HCT116 (cell line): Measurements from ENCODE around the gene FSD1. TPM values are rescaled to one million over a fixed set of nuclear protein-coding genes. Genes with fewer than 3 reads are reported as not detected.

ENCODE experiments used
- ATAC-seq: fragments of 200-7000 bp; cut with Tn5 transposase; 2 replicates; pipeline ENCODE4 v1.9.1; 2020; ENCODE audit warnings: mild to moderate bottlenecking, moderate library complexity
- BruUV-seq: library from RNA; stranded (reverse); fragments of 400-500 nt; replicated peaks from 2 replicates; lab custom pipeline; 2021; lab: Mats Ljungman, UMichigan
- CTCF ChIA-PET: fragments of 300-600 bp; sonication (Branson Sonifier 250); formaldehyde crosslinking; loops from one replicate; lab custom pipeline; 2021; ENCODE audit warnings: antibody characterized with exemption; lab: Charles Lee
- POLR2A ChIA-PET: fragments of 300-600, 350-600 bp; sonication (Branson Sonifier 250); formaldehyde crosslinking; loops from one replicate; lab custom pipeline; 2021; ENCODE audit warnings: antibody characterized with exemption; lab: Charles Lee
- RAD21 ChIA-PET, 2 experiments: fragments of 300-600 bp; sonication (Branson Sonifier 250); formaldehyde crosslinking; loops; one replicate each; lab custom pipeline; 2023; ENCODE audit warnings: low total read pairs in 2 of 2; ENCODE audit not compliant: uncharacterized antibody in 2 of 2, unreplicated experiment in 2 of 2, low non-redundant PET in 1 of 2; lab: Charles Lee
- DNase-seq: peaks from one replicate; pipeline ENCODE4 v3.0.0-alpha.2; 2010; ENCODE audit warnings: low read depth, low spot score
- H2AFZ ChIP-seq: fragments of 200-600 bp; shearing (Covaris generic), sonication (generic); 2 replicates; pipeline ENCODE4 v1.6.1; 2017; ENCODE audit warnings: low read depth, mixed run types, mixed read lengths, antibody characterized with exemption, low read length; ENCODE audit not compliant: poor library complexity, severe bottlenecking
- H3K27ac ChIP-seq: 2 replicates; pipeline ENCODE4 v1.5.1; 2012; ENCODE audit warnings: low read depth, low read length
- H3K27me3 ChIP-seq: fragments of 200-600 bp; sonication (generic); 2 replicates; pipeline ENCODE4 v1.6.1; 2016; ENCODE audit warnings: mixed run types, low read length, mixed read lengths; ENCODE audit not compliant: insufficient read depth
- H3K36me3 ChIP-seq, 2 experiments: fragments of 200-500 bp in 1 of 2; fragments of 200-600 bp in 1 of 2; sonication (Bioruptor generic) in 1 of 2; sonication (generic) in 1 of 2; 2 replicates each; pipeline versions ENCODE4 v1.5.1 to v1.6.1; 2014 to 2016; ENCODE audit warnings: low read length in 2 of 2, inconsistent platforms in 1 of 2, mixed read lengths in 1 of 2, mixed run types in 1 of 2; ENCODE audit not compliant: insufficient read depth in 2 of 2, control insufficient read depth in 1 of 2
- H3K4me1 ChIP-seq, 2 experiments: fragments of 200-600 bp in 1 of 2; sonication (generic) in 1 of 2; 2 replicates each; pipeline versions ENCODE4 v1.5.1 to v1.6.1; 2012 to 2017; ENCODE audit warnings: low read length in 2 of 2, inconsistent platforms in 1 of 2, mild to moderate bottlenecking in 1 of 2, mixed read lengths in 1 of 2, mixed run types in 1 of 2, moderate library complexity in 1 of 2; ENCODE audit not compliant: insufficient read depth in 2 of 2, control insufficient read depth in 1 of 2
- H3K4me2 ChIP-seq: fragments of 200-600 bp; sonication (generic); 2 replicates; pipeline ENCODE4 v1.6.1; 2017; ENCODE audit warnings: mixed run types, low read length, mixed read lengths
- H3K4me3 ChIP-seq, 2 experiments: fragments of 200-600 bp in 1 of 2; sonication (generic) in 1 of 2; replicated peaks in 1 of 2; 2 replicates each; pipeline ENCODE4 v1.5.1; 2011 to 2016; ENCODE audit warnings: low read length in 2 of 2, control low read depth in 1 of 2, low read depth in 1 of 2, mild to moderate bottlenecking in 1 of 2, mixed read lengths in 1 of 2, mixed run types in 1 of 2
- H3K79me2 ChIP-seq: fragments of 200-600 bp; sonication (generic); 2 replicates; pipeline ENCODE4 v1.6.1; 2017; ENCODE audit warnings: mild to moderate bottlenecking, mixed run types, low read length, moderate library complexity, mixed read lengths; ENCODE audit not compliant: insufficient read depth
- H3K9ac ChIP-seq: fragments of 200-600 bp; sonication (generic); 2 replicates; pipeline ENCODE4 v1.6.1; 2016; ENCODE audit warnings: low read length, mixed read lengths
- H3K9me2 ChIP-seq: fragments of 200-600 bp; sonication (generic), shearing (Covaris generic); 2 replicates; pipeline ENCODE4 v1.6.1; 2017; ENCODE audit warnings: mixed run types, mild to moderate bottlenecking, moderate library complexity; ENCODE audit not compliant: insufficient read depth
- H3K9me3 ChIP-seq, 2 experiments: fragments of 200-500 bp in 1 of 2; fragments of 200-600 bp in 1 of 2; sonication (Bioruptor generic) in 1 of 2; sonication (generic) in 1 of 2; 2 replicates each; pipeline ENCODE4 v1.6.1; 2014 to 2017; ENCODE audit warnings: low read length in 2 of 2, mixed read lengths in 2 of 2, inconsistent platforms in 1 of 2, low read depth in 1 of 2, mild to moderate bottlenecking in 1 of 2, mixed run types in 1 of 2, moderate library complexity in 1 of 2; ENCODE audit not compliant: control insufficient read depth in 1 of 2, insufficient read depth in 1 of 2
- H4K20me1 ChIP-seq: fragments of 200-600 bp; sonication (generic), shearing (Covaris generic); 2 replicates; pipeline ENCODE4 v1.6.1; 2017; ENCODE audit warnings: mixed run types, mild to moderate bottlenecking, moderate library complexity; ENCODE audit not compliant: insufficient read depth
- CBX3 ChIP-seq: IDR thresholded peaks from 2 replicates; pipeline ENCODE4 v1.6.1; 2012; ENCODE audit warnings: low read depth
- CEBPB ChIP-seq: IDR thresholded peaks from 2 replicates; pipeline ENCODE4 v1.6.1; 2012; ENCODE audit warnings: low read depth
- CTCF ChIP-seq, 3 experiments: fragments of 200-600 bp in 1 of 3; sonication (generic) in 1 of 3; IDR thresholded peaks in 2 of 3; conservative IDR thresholded peaks in 1 of 3; 2 replicates each; pipeline ENCODE4 v1.5.1; 2012 to 2017; ENCODE audit warnings: low read depth in 2 of 3, low read length in 2 of 3, antibody characterized with exemption in 1 of 3, borderline replicate concordance in 1 of 3, control low read depth in 1 of 3, mild to moderate bottlenecking in 1 of 3, mixed read lengths in 1 of 3, mixed run types in 1 of 3, moderate library complexity in 1 of 3; ENCODE audit not compliant: insufficient read depth in 1 of 3
- EGR1 ChIP-seq: IDR thresholded peaks from 2 replicates; pipeline ENCODE4 v1.6.1; 2012; ENCODE audit warnings: low read depth
- ELF1 ChIP-seq: IDR thresholded peaks from 2 replicates; pipeline ENCODE4 v1.6.1; 2012; ENCODE audit warnings: low read depth, borderline replicate concordance
- EZH2 ChIP-seq: fragments of 200-600 bp; sonication (generic); IDR thresholded peaks from 2 replicates; pipeline ENCODE4 v1.6.1; 2017; ENCODE audit warnings: antibody characterized with exemption, mixed run types
- EZH2phosphoT487 ChIP-seq: fragments of 200-600 bp; IDR thresholded peaks from 2 replicates; pipeline ENCODE4 v1.6.1; 2018; ENCODE audit warnings: antibody characterized with exemption, borderline replicate concordance
- JUND ChIP-seq: IDR thresholded peaks from 2 replicates; pipeline ENCODE4 v1.6.1; 2012
- POLR2A ChIP-seq: IDR thresholded peaks from 2 replicates; pipeline ENCODE4 v1.7.0; 2011; ENCODE audit warnings: borderline replicate concordance; ENCODE audit not compliant: insufficient read depth, insufficient read length; ENCODE audit errors: extremely low read depth
- POLR2AphosphoS5 ChIP-seq: IDR thresholded peaks from 2 replicates; pipeline ENCODE4 v1.6.1; 2011; ENCODE audit warnings: mild to moderate bottlenecking, low read depth, low read length, moderate library complexity
- RAD21 ChIP-seq: IDR thresholded peaks from 2 replicates; pipeline ENCODE4 v1.6.1; 2012; ENCODE audit warnings: low read depth, mild to moderate bottlenecking
- SIN3A ChIP-seq: IDR thresholded peaks from 2 replicates; pipeline ENCODE4 v1.6.1; 2012; ENCODE audit warnings: low read depth
- SP1 ChIP-seq: IDR thresholded peaks from 2 replicates; pipeline ENCODE4 v1.6.1; 2012; ENCODE audit warnings: low read depth
- SRF ChIP-seq: IDR thresholded peaks from 2 replicates; pipeline ENCODE4 v1.6.1; 2012; ENCODE audit warnings: low read depth
- ZNF274 ChIP-seq: fragments of 200-500 bp; sonication (Bioruptor generic); IDR thresholded peaks from 2 replicates; pipeline ENCODE4 v1.6.1; 2014; ENCODE audit warnings: mild to moderate bottlenecking, low read depth, low read length, inconsistent platforms
- intact Hi-C: fragments of 100-400 bp; cut with micrococcal nuclease; formaldehyde crosslinking; loops from 2 replicates; pipeline ENCODE4 v1.10.0; 2022
- total RNA-seq: library from RNA; stranded (reverse); gene quantifications from one replicate; pipeline ENCODE4 v1.2.1, GENCODE V29; 2021; ENCODE audit not compliant: unreplicated experiment
- TF ChIP-seq, protein P1 (sequence below): IDR thresholded peaks from 2 replicates; pipeline ENCODE4 v1.6.1; 2011; ENCODE audit warnings: mild to moderate bottlenecking, low read length, moderate library complexity; ENCODE audit not compliant: insufficient replicate concordance; ENCODE audit errors: extremely low read depth

FSD1 gene
- total RNA-seq, 1 experiment from 2014 or later = 20.1 TPM

DNA sequence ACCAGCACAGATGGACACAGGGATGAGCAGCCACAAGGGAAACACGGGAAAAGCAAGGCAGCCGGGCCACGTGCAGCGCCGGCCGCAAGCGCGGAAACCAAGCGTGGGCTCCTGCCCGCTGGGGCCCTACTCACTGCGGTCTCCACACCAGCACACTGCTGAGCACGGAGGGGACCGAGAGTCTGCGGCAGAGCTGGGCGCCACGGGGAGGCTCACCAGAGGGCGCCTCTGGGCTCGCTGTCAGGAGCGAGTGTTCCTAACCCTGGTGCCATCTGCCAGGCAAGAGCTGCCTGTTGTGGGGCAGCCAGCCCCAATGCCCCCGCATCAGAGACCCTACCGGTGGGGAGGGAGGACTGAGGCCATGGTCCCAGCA is 65.5 kb downstream of the FSD1 start:
- Histone ChIP-seq H3K9me2 (no peaks in the 10 kb centered on the region), H3K4me3 (no peak overlapping the region), H3K4me1 (peaks cover 16 to 42% of the 10 kb centered on the region in 2 experiments), H3K9me3 (no peaks in the 10 kb centered on the region), H4K20me1 (no peaks in the 10 kb centered on the region), H3K36me3 (no peaks in the 10 kb centered on the region), H3K27ac (peak overlapping the region; percentile 3; the same call in 1 of the 2 replicates), H3K27me3 (no peaks in the 10 kb centered on the region), H3K79me2 (peaks cover 76% of the 10 kb centered on the region), H3K9ac (0 out of 2 replicates have a peak overlapping the region, but pooled peaks have one; percentile 5), H3K4me2 (no peak overlapping the region), H2AFZ (no peak overlapping the region)
- DNase-seq = no peak
- TF ChIP-seq RAD21 (peak; percentile 54), ELF1 (no peak), CTCF (IDR thresholded peaks at IDR 0.05 in 2 of 3, conservative IDR thresholded peaks at IDR 0.05 in 1 of 3; ENCODE audit: borderline replicate concordance in 1 of 3, insufficient read depth in 1 of 3, low read depth in 2 of 3, low read length in 2 of 3) (peak; percentile 19 to 47 (median 29); a peak in 3 of 6 replicates)
- peak; percentile 41 for ATAC-seq
- BruUV-seq = no TSS peak
- intact Hi-C loops = no loop called here
- ChIA-PET RAD21 (interaction anchor here in 1 of 2 experiments (0.6 kb wide), 1 partner anchor 127 kb away, joined by 3 read pairs; no protein-coding TSS in a partner anchor), CTCF (interaction anchor here (0.9 to 1.4 kb wide), 2 partner anchors 33 to 103 kb away, joined by 3 read pairs; partner anchors contain the start of gene CHAF1A), POLR2A (interaction anchor here (0.8 kb wide), 1 partner anchor 10 kb away, joined by 3 read pairs; no protein-coding TSS in a partner anchor)

DNA sequence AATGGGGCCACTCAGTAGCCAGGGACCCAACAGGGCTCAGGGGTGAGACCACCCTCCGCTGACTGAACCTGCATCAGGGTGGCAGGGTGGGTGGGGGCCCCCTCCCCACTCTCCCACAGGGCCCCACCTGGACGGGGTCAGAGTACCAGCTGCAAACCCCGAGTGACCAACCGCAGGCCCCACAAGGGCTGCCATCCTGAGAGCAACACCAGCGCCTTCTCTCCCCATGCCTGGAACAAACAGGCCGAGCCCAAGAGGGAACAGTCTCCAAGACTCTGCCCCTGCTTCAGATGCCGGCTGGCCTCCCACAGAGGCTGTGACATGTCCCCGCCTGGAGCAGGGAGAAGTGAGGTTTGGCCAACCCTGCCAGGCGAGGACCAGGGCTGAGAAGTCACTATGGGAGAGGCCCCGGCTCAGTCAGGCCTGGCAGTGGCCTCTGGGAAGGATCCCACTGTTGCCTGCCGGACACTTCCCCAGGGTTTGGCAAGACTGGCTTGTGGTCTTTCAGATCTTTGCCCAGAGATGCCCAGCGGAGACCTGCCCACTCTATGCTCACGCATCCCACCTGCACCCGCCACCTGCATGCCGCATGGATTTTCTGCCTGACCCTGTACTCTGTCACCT is 66.1 kb downstream of the FSD1 start:
- Histone ChIP-seq H3K79me2 (peaks cover 82% of the 10 kb centered on the region), H3K9ac (no peak overlapping the region), H3K4me3 (no peak overlapping the region), H3K4me1 (peaks cover 22 to 48% of the 10 kb centered on the region in 2 experiments), H3K27ac (peak overlapping the region; percentile 4; the same call in 1 of the 2 replicates), H3K9me3 (no peaks in the 10 kb centered on the region), H4K20me1 (no peaks in the 10 kb centered on the region), H3K36me3 (no peaks in the 10 kb centered on the region), H3K9me2 (no peaks in the 10 kb centered on the region), H2AFZ (no peak overlapping the region), H3K4me2 (no peak overlapping the region), H3K27me3 (no peaks in the 10 kb centered on the region)
- no peak for DNase-seq
- ChIA-PET CTCF (interaction anchor here (0.9 to 1.4 kb wide), 2 partner anchors 32 to 104 kb away, joined by 3 read pairs; partner anchors contain the start of gene CHAF1A), POLR2A (interaction anchor here (0.8 kb wide), 1 partner anchor 10 kb away, joined by 3 read pairs; no protein-coding TSS in a partner anchor), RAD21 (interaction anchor here in 1 of 2 experiments (0.6 kb wide), 1 partner anchor 127 kb away, joined by 3 read pairs; no protein-coding TSS in a partner anchor)
- intact Hi-C loops = no loop called here
- BruUV-seq = no TSS peak
- ATAC-seq = no peak
- TF ChIP-seq ELF1 (no peak), CEBPB (no peak), SIN3A (no peak), JUND (no peak), CBX3 (no peak), EZH2 (no peak), POLR2AphosphoS5 (no peak), EGR1 (no peak), SRF (no peak), POLR2A (no peak), EZH2phosphoT487 (no peak), ZNF274 (no peak), SP1 (no peak)
- TF ChIP-seq, protein P1, sequence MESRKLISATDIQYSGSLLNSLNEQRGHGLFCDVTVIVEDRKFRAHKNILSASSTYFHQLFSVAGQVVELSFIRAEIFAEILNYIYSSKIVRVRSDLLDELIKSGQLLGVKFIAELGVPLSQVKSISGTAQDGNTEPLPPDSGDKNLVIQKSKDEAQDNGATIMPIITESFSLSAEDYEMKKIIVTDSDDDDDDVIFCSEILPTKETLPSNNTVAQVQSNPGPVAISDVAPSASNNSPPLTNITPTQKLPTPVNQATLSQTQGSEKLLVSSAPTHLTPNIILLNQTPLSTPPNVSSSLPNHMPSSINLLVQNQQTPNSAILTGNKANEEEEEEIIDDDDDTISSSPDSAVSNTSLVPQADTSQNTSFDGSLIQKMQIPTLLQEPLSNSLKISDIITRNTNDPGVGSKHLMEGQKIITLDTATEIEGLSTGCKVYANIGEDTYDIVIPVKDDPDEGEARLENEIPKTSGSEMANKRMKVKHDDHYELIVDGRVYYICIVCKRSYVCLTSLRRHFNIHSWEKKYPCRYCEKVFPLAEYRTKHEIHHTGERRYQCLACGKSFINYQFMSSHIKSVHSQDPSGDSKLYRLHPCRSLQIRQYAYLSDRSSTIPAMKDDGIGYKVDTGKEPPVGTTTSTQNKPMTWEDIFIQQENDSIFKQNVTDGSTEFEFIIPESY = no peak
